ENCODE measurements around the gene LAMA4.

GRCh38 chr6:112096901-112097300 lies 157.5 kb downstream of the LAMA4 start:
- TF ChIP-seq POLR2A (IDR thresholded peaks at IDR 0.05; ENCODE audit: low read depth, low read length): no peak
- TF ChIP-seq POLR2AphosphoS5 (IDR thresholded peaks at IDR 0.05; ENCODE audit: low read depth, low read length): no peak
- TF ChIP-seq SPI1 (IDR thresholded peaks at IDR 0.05; ENCODE audit: low read depth, low read length): no peak
- no peak for TF ChIP-seq TAF1 (IDR thresholded peaks at IDR 0.05; ENCODE audit: low read depth, low read length)
- no peak for TF ChIP-seq POU2F2 (IDR thresholded peaks at IDR 0.05; ENCODE audit: low read depth, low read length)
- TF ChIP-seq PAX5 (IDR thresholded peaks at IDR 0.05; ENCODE audit: insufficient read depth, low read length, severe bottlenecking): no peak
